Right cardiac atrium (tissue), 5 donors: ENCODE measurements around the gene OSBPL10. TPM values are rescaled to one million over a fixed set of nuclear protein-coding genes. Genes with fewer than 3 reads are reported as not detected.
"Not testable (repeated sequence)": the region's sequence is repeated elsewhere in the genome, so short reads cannot be mapped to it uniquely, and the experiment has no call there.

Source experiments
- ATAC-seq, 2 donors: fragments of 200-7000 bp; cut with Tn5 transposase; one replicate each; pipeline versions ENCODE4 v1.8.0 to v1.9.1; 2020; ENCODE audit warnings: moderate library complexity in 2 of 2, mild to moderate bottlenecking in 1 of 2
- DNase-seq, 3 donors: peaks; one replicate each; pipeline ENCODE4 v3.0.0-alpha.2; 2020
- H3K27ac ChIP-seq: one replicate; pipeline ENCODE4 v1.5.1; 2013; ENCODE audit warnings: mild to moderate bottlenecking, low read length, control low read depth, moderate library complexity
- H3K27me3 ChIP-seq: one replicate; pipeline ENCODE4 v1.6.1; 2013; ENCODE audit not compliant: control insufficient read depth, insufficient read depth
- H3K4me1 ChIP-seq: one replicate; pipeline ENCODE4 v1.6.1; 2013; ENCODE audit warnings: low read length; ENCODE audit not compliant: control insufficient read depth, insufficient read depth
- H3K4me3 ChIP-seq: one replicate; pipeline ENCODE4 v1.5.1; 2013; ENCODE audit warnings: low read length, control low read depth
- H3K9me3 ChIP-seq: one replicate; pipeline ENCODE4 v1.6.1; 2013; ENCODE audit warnings: low read length; ENCODE audit not compliant: control insufficient read depth
- WGBS: extraction: QIAGEN DNeasy Blood & Tissue Kit; methylation state at CpG from one replicate; pipeline ENCODE4 v1.1.7; 2013; 5-methylcytosine and 5-hydroxymethylcytosine counted together
- intact Hi-C, 4 donors: fragments of 100-400 bp; cut with DNase I; formaldehyde crosslinking; loops; one replicate each; pipeline versions ENCODE4 v1.11.0 to v1.14.0; 2022 to 2023
- polyA plus RNA-seq: library from polyadenylated mRNA; stranded (reverse); fragments of 200-250 nt; gene quantifications from one replicate; pipeline ENCODE4 v1.2.3, GENCODE V29; 2013
- total RNA-seq, 4 donors: library from RNA; stranded (reverse); fragmentation: NEBNext Ultra II Directional; extraction: Animal tissue kit (Norgen Biotek cat#: 25700); gene quantifications; one replicate each; pipeline ENCODE4 v1.2.1, GENCODE V29; 2021
- donor health status: healthy with polysubstance abuse.
- donor health status: DM: no; HTN: yes; CAD: no.
- donor health status: DM: no; HTN: no; CAD: no.
- donor health status: DM: no; HTN: yes; CAD: no; lungs with severe emphysema.
- donor health status: DM: yes; HTN: yes; CAD: no.

Gene OSBPL10
- total and polyA plus RNA-seq, 5 donors = 2.2 to 5.9 (median 4.9) TPM

- 96% methylated on average over 6 of the region's 6 CpGs for WGBS
- Histone ChIP-seq H3K27ac (no peak overlapping the region), H3K27me3 (no peaks in the 10 kb centered on the region), H3K4me3 (no peak overlapping the region), H3K4me1 (no peaks in the 10 kb centered on the region), H3K9me3 (no peaks in the 10 kb centered on the region)
- DNase-seq (no peak), ATAC-seq (no peak)
- intact Hi-C loops = no loop called here
These were observed 284.1 kb downstream of the OSBPL10 start for GRCh38 chr3:31696815-31697548.

- H3K9me3 ChIP-seq = no peaks in the 10 kb centered on the region
- ATAC-seq (no peak), DNase-seq (no peak)
- H3K4me1 ChIP-seq = no peaks in the 10 kb centered on the region
- intact Hi-C loops = no loop called here
- H3K4me3 ChIP-seq = no peak overlapping the region
- H3K27ac ChIP-seq = no peak overlapping the region
- H3K27me3 ChIP-seq = no peaks in the 10 kb centered on the region
These were observed 285.1 kb downstream of the OSBPL10 start for GRCh38 chr3:31696009-31696297.

- no peak for DNase-seq
- H3K27ac ChIP-seq = no peak overlapping the region
- intact Hi-C loops = no loop called here
- no peaks in the 10 kb centered on the region for H3K9me3 ChIP-seq
- no peaks in the 10 kb centered on the region for H3K27me3 ChIP-seq
- no peaks in the 10 kb centered on the region for H3K4me1 ChIP-seq
- peak in 1 of 2 donors; percentile 31 for ATAC-seq
- WGBS = 88% methylated on average over 2 of the region's 2 CpGs
- no peak overlapping the region for H3K4me3 ChIP-seq
These were observed 285.6 kb downstream of the OSBPL10 start for GRCh38 chr3:31695280-31696008.

GRCh38 chr3:31693346-31693745, 287.7 kb downstream of the OSBPL10 start:
- no peak overlapping the region for H3K27ac ChIP-seq
- no peak overlapping the region for H3K4me3 ChIP-seq
- WGBS = 71% methylated on average over 5 of the region's 5 CpGs
- intact Hi-C loops = no loop called here
- H3K27me3 ChIP-seq = no peaks in the 10 kb centered on the region
- DNase-seq (no peak), ATAC-seq (no peak)
- H3K9me3 ChIP-seq = no peaks in the 10 kb centered on the region
- no peaks in the 10 kb centered on the region for H3K4me1 ChIP-seq

- ATAC-seq = peak; percentile 48 to 50
- Histone ChIP-seq H3K4me1 (no peaks in the 10 kb centered on the region), H3K9me3 (no peaks in the 10 kb centered on the region), H3K4me3 (no peak overlapping the region), H3K27me3 (no peaks in the 10 kb centered on the region), H3K27ac (no peak overlapping the region)
- peak in 2 of 3 donors; percentile 59 to 69 for DNase-seq
- intact Hi-C loops = no loop called here
- 37% methylated on average over 5 of the region's 5 CpGs for WGBS
These were observed 288.3 kb downstream of the OSBPL10 start for GRCh38 chr3:31692751-31693150.

GRCh38 chr3:31690771-31691170, 290.3 kb downstream of the OSBPL10 start:
- Histone ChIP-seq H3K4me1 (no peaks in the 10 kb centered on the region), H3K4me3 (no peak overlapping the region), H3K9me3 (no peaks in the 10 kb centered on the region), H3K27ac (no peak overlapping the region), H3K27me3 (no peaks in the 10 kb centered on the region)
- WGBS = 81% methylated on average over 3 of the region's 3 CpGs
- no peak for ATAC-seq
- no peak for DNase-seq
- intact Hi-C loops = no loop called here

GRCh38 chr3:31689523-31689922, 291.5 kb downstream of the OSBPL10 start:
- DNase-seq, H3K27me3 ChIP-seq, ATAC-seq, intact Hi-C loops, H3K4me3 ChIP-seq, H3K4me1 ChIP-seq, H3K27ac ChIP-seq, H3K9me3 ChIP-seq: not testable (repeated sequence)
- 93% methylated on average over 4 of the region's 4 CpGs for WGBS

GRCh38 chr3:31688984-31689383, 292.1 kb downstream of the OSBPL10 start:
- Histone ChIP-seq H3K4me3 (no peak overlapping the region), H3K9me3 (no peaks in the 10 kb centered on the region), H3K4me1 (no peaks in the 10 kb centered on the region), H3K27ac (no peak overlapping the region), H3K27me3 (no peaks in the 10 kb centered on the region)
- ATAC-seq (peak; percentile 51 to 54), DNase-seq (no peak)
- WGBS = 48% methylated on average over 1 of the region's 1 CpG
- intact Hi-C loops = no loop called here

- Histone ChIP-seq H3K4me3 (no peak overlapping the region), H3K4me1 (no peaks in the 10 kb centered on the region), H3K9me3 (no peaks in the 10 kb centered on the region), H3K27me3 (no peaks in the 10 kb centered on the region), H3K27ac (no peak overlapping the region)
- 95% methylated on average over 6 of the region's 6 CpGs for WGBS
- ATAC-seq (no peak), DNase-seq (no peak)
- intact Hi-C loops = no loop called here
These were observed 293.9 kb downstream of the OSBPL10 start for GRCh38 chr3:31687020-31687802.

- no peak for ATAC-seq
- 87% methylated on average over 10 of the region's 10 CpGs for WGBS
- Histone ChIP-seq H3K4me1 (peaks cover 2% of the 10 kb centered on the region), H3K4me3 (no peak overlapping the region), H3K27ac (no peak overlapping the region), H3K9me3 (no peaks in the 10 kb centered on the region), H3K27me3 (no peaks in the 10 kb centered on the region)
- no peak for DNase-seq
- intact Hi-C loops = no loop called here
These were observed 300.8 kb downstream of the OSBPL10 start for GRCh38 chr3:31680072-31680870.
